Muscle of leg (tissue), 11 donors: Measurements from ENCODE around the gene TRPM3. TPM values are rescaled to one million over a fixed set of nuclear protein-coding genes. Genes with fewer than 3 reads are reported as not detected.

Experiments
- DNase-seq: peaks from one replicate; pipeline ENCODE4 v3.0.0; 2013
- H3K27ac ChIP-seq: one replicate; pipeline ENCODE4 v1.5.1; 2013; ENCODE audit warnings: mild to moderate bottlenecking, low read length, control low read depth
- H3K27me3 ChIP-seq: one replicate; pipeline ENCODE4 v1.6.1; 2013; ENCODE audit warnings: low read length; ENCODE audit not compliant: control insufficient read depth, insufficient read depth
- H3K36me3 ChIP-seq: one replicate; pipeline ENCODE4 v1.6.1; 2013; ENCODE audit warnings: low read length; ENCODE audit not compliant: control insufficient read depth, insufficient read depth
- H3K4me1 ChIP-seq: one replicate; pipeline ENCODE4 v1.6.1; 2013; ENCODE audit warnings: low read length; ENCODE audit not compliant: control insufficient read depth, insufficient read depth
- H3K4me3 ChIP-seq: one replicate; pipeline ENCODE4 v1.5.1; 2013; ENCODE audit warnings: low read length, control low read depth
- H3K9me3 ChIP-seq: replicated peaks from 2 replicates; pipeline ENCODE4 v1.6.1; 2013; ENCODE audit warnings: low read depth, low read length; ENCODE audit not compliant: control insufficient read depth
- WGBS: methylation state at CpG from one replicate; pipeline ENCODE4 v1.1.5; 2013; ENCODE audit warnings: missing lambda C conversion rate; ENCODE audit not compliant: insufficient coverage; 5-methylcytosine and 5-hydroxymethylcytosine counted together
- polyA plus RNA-seq, 8 donors: library from polyadenylated mRNA; unstranded; fragments of 120-200 nt; gene quantifications; one replicate each; pipeline versions ENCODE4 v1.2.1 to v1.2.3, GENCODE V29; 2013; ENCODE audit warnings: inconsistent platforms in 1 of 8, low replicate concordance in 1 of 8; ENCODE audit not compliant: insufficient read length in 8 of 8, insufficient read depth in 1 of 8
- total RNA-seq: library from RNA; stranded (reverse); fragments of 120-200 nt; gene quantifications from one replicate; pipeline ENCODE4 v1.2.4, GENCODE V29; 2013

TRPM3 gene
- total and polyA plus RNA-seq, 9 donors: 0.14 to 0.66 (median 0.31) TPM

- no peaks in the 10 kb centered on the region for H3K36me3 ChIP-seq
- H3K27me3 ChIP-seq: no peaks in the 10 kb centered on the region
- no peaks in the 10 kb centered on the region for H3K9me3 ChIP-seq
- H3K4me3 ChIP-seq: no peak overlapping the region
- no peak for DNase-seq
- WGBS: 100% methylated on average over 1 of the region's 4 CpGs
- H3K27ac ChIP-seq: no peak overlapping the region
- H3K4me1 ChIP-seq: peaks cover 11% of the 10 kb centered on the region
Measured at GRCh38 chr9:70588999-70589398, 532.4 kb downstream of the TRPM3 start.

GRCh38 chr9:70588381-70588780 is 533.0 kb downstream of the TRPM3 start:
- H3K36me3 ChIP-seq: no peaks in the 10 kb centered on the region
- WGBS: 84% methylated on average over 10 of the region's 11 CpGs
- H3K4me3 ChIP-seq: no peak overlapping the region
- peaks cover 11% of the 10 kb centered on the region for H3K4me1 ChIP-seq
- no peak for DNase-seq
- H3K27me3 ChIP-seq: no peaks in the 10 kb centered on the region
- no peak overlapping the region for H3K27ac ChIP-seq
- no peaks in the 10 kb centered on the region for H3K9me3 ChIP-seq

- DNase-seq: peak; percentile 83
- WGBS: no CpG with 5 or more reads among the region's 3 CpGs
- Histone ChIP-seq H3K27ac (peak overlapping the region; percentile 70), H3K4me3 (no peak overlapping the region), H3K36me3 (no peaks in the 10 kb centered on the region), H3K4me1 (peaks cover 11% of the 10 kb centered on the region), H3K27me3 (no peaks in the 10 kb centered on the region), H3K9me3 (no peaks in the 10 kb centered on the region)
Measured at GRCh38 chr9:70587201-70587600, 534.2 kb downstream of the TRPM3 start.

- Histone ChIP-seq H3K27ac (peak overlapping the region; percentile 52), H3K4me1 (peaks cover 11% of the 10 kb centered on the region), H3K9me3 (no peaks in the 10 kb centered on the region), H3K4me3 (no peak overlapping the region), H3K27me3 (no peaks in the 10 kb centered on the region), H3K36me3 (no peaks in the 10 kb centered on the region)
- peak; percentile 30 for DNase-seq
- WGBS: no CpG with 5 or more reads among the region's 4 CpGs
Measured at GRCh38 chr9:70586476-70586875, 534.9 kb downstream of the TRPM3 start.

GRCh38 chr9:70581955-70582350 is 539.5 kb downstream of the TRPM3 start:
- Histone ChIP-seq H3K27me3 (no peaks in the 10 kb centered on the region), H3K4me3 (no peak overlapping the region), H3K9me3 (no peaks in the 10 kb centered on the region), H3K27ac (no peak overlapping the region), H3K36me3 (no peaks in the 10 kb centered on the region), H3K4me1 (peaks cover 6% of the 10 kb centered on the region)
- no peak for DNase-seq
- no CpG with 5 or more reads among the region's 2 CpGs for WGBS

- Histone ChIP-seq H3K4me3 (no peak overlapping the region), H3K9me3 (no peaks in the 10 kb centered on the region), H3K4me1 (peaks cover 3% of the 10 kb centered on the region), H3K27me3 (no peaks in the 10 kb centered on the region), H3K27ac (no peak overlapping the region), H3K36me3 (no peaks in the 10 kb centered on the region)
- WGBS: 70% methylated on average over 6 of the region's 7 CpGs
- no peak for DNase-seq
Measured at GRCh38 chr9:70581214-70581954, 540.0 kb downstream of the TRPM3 start.

GRCh38 chr9:70580606-70581195 is 540.7 kb downstream of the TRPM3 start:
- Histone ChIP-seq H3K27me3 (no peaks in the 10 kb centered on the region), H3K9me3 (no peaks in the 10 kb centered on the region), H3K27ac (no peak overlapping the region), H3K36me3 (no peaks in the 10 kb centered on the region), H3K4me3 (no peak overlapping the region), H3K4me1 (peaks cover 3% of the 10 kb centered on the region)
- no CpG with 5 or more reads among the region's 4 CpGs for WGBS
- DNase-seq: no peak

GRCh38 chr9:70579686-70580085 is 541.7 kb downstream of the TRPM3 start:
- no peak overlapping the region for H3K27ac ChIP-seq
- H3K36me3 ChIP-seq: no peaks in the 10 kb centered on the region
- no peak for DNase-seq
- H3K9me3 ChIP-seq: no peaks in the 10 kb centered on the region
- H3K4me1 ChIP-seq: peaks cover 3% of the 10 kb centered on the region
- H3K4me3 ChIP-seq: no peak overlapping the region
- H3K27me3 ChIP-seq: no peaks in the 10 kb centered on the region
- WGBS: 62% methylated on average over 2 of the region's 7 CpGs

GRCh38 chr9:70578720-70579119 is 542.7 kb downstream of the TRPM3 start:
- WGBS: 67% methylated on average over 1 of the region's 1 CpG
- Histone ChIP-seq H3K36me3 (no peaks in the 10 kb centered on the region), H3K9me3 (no peaks in the 10 kb centered on the region), H3K27ac (no peak overlapping the region), H3K4me3 (no peak overlapping the region), H3K4me1 (peaks cover 3% of the 10 kb centered on the region), H3K27me3 (no peaks in the 10 kb centered on the region)
- DNase-seq: no peak

- Histone ChIP-seq H3K4me3 (no peak overlapping the region), H3K36me3 (no peaks in the 10 kb centered on the region), H3K27me3 (no peaks in the 10 kb centered on the region), H3K4me1 (peaks cover 3% of the 10 kb centered on the region), H3K9me3 (no peaks in the 10 kb centered on the region), H3K27ac (no peak overlapping the region)
- 92% methylated on average over 2 of the region's 5 CpGs for WGBS
- no peak for DNase-seq
Measured at GRCh38 chr9:70577671-70578070, 543.8 kb downstream of the TRPM3 start.
